SHP77 treated with DMSO at 0.1 percent for 48 hours (cell line): ENCODE results near the gene OR2J3.
"Not testable (repeated sequence)": the region's sequence is repeated elsewhere in the genome, so short reads cannot be mapped to it uniquely, and the experiment has no call there.

Experiments
- DNase-seq: peaks from one replicate; lab custom pipeline; 2025; lab: John Stamatoyannopoulos, UW

The OR2J3 gene

DNA sequence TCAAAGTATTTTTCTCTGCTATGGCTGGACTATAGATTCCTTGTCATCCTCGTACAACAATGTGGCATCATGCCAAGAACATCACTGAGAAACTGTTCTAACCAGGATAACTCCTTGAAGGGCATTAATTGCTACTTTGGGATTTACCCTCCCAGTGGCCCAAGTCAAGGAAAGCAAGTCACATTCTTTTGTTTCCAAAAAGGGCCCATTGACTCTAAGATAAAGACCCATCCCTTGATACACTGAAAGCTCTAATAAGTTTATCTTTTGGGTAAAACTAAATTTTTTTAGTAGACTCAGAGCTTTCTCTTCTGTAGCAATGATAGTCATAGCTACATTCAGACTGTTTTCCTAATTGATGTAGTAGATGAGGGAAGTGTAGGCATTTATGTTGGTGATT is at the start of gene OR2J3:
Gene OR2J3, plus strand, starts transcription at position 301 of the 400 bp plus-strand sequence. CDS start 3,833 bp downstream, outside the sequence.
- DNase-seq = no peak

DNA sequence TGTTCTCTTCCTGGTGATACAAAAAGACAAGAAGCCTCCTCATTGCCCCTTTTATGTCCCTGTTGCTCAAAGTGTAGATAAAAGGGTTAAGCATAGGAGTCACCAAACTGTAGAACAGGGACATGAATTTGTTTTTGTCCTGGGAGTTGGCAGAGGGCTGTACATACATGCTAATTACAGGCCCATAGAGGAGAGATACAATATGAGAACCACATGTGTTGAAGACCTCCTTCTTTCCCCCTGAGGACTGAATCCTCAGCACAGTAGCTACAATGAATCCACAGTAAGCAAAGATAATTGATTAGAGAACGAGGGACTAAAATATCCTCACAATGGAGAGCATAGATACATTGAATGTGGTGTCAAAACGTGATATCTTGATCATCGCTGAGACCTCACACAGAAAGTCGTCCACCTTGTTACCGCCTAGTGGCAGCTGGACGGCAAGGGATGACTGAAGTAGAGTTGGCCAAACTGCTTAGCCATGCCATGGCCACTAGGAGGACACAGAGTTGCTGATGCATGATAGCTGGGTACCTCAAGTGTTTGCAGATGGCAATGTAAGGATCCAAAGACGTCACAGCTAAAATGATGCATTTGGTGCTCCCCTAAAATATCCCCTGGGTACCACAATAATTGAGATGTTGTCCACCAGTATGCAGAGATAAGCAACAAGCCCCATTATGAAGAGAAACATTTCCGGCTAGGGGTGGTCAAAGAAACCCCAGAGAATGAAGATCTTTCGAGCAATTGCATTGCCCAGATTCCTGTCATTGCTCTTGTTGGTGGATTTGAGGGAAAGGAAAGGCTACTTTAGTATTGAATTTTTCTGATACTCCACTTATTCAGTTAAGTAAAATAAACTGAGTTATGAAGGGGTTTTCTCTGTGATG is 35.8 kb upstream of the OR2J3 start:
- DNase-seq = peak; percentile 37

DNA sequence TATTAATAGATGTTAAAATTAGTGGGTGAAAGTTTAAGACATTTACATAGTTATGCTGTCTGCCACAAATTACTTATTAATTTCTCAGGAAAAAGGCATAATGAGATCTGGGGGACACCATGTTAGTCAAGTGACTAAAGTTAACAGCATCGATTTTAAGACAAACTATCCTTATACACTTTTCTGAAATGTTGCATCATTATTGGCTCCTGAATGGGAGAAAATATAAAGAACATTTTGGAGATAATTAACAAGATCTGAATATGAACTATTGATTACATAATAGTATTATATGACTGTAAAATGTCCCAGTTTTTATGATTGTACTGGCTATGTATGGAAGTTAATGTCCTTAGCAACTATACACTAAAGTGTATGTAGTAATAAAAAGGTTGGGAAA is 28.7 kb upstream of the OR2J3 start:
- no peak for DNase-seq

GRCh38 chr6:29081312-29081711 is 26.5 kb upstream of the OR2J3 start:
- no peak for DNase-seq

DNA sequence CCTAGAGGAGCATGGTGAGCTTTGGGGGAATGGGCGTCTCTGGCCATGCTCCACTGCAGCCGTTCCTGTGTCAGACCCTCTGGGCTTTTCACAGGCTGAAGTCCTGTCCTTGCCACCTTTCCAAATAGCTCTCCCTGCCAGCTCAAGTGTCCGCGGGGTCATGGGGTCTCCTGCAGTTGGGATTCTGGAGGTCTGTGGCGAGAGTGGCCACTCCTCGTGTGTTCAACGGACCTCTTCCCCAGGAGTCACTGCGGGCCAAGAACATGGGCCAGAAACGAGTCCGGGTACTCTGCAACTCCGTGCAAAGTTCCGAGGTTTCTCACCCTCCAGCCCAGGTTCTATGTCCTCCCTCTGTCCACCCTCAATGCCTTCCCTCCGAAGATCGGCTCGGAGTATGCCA is 25.4 kb upstream of the OR2J3 start:
- DNase-seq = no peak

DNA sequence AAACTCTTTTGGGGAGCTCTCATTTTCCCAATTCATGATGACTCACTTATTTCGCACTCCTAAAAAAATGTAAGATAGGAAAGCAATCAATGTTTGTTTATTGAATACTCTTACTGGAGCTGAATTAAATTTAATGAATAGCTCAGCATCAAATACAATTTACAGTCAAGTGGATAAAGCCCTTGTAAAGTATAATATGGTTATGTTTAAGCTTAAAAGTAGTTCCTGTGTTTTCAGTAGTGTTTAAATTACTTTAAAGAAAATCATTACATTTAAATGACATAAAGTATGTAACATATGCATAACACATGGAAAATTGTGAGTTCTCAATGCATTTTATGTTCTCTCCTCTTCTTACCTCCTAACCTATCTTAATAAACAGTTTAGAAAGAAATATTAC is 20.6 kb upstream of the OR2J3 start, which contains the start of gene OR2B3:
Gene OR2B3, minus strand, starts transcription at position 101 of the 400 bp plus-strand sequence. Its CDS starts 65 bp downstream, at position 36.
- no peak for DNase-seq

DNA sequence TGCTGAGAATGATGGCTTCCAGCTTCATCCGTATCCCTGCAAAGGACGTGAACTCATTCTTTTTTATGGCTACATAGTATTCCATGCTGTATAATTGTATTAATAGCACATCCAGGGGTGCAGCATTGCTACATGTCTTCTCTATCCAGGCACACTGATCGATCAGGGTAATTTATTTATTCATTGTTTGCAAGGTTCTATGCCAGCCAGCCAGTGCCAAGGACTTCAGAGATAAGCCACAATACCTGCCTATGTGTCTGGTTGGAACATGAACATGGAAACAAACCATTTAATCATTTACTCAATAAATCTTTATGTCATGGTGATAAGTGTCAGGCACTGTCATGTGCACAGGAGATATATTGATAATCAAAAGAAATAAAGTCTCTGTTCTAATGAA is 14.9 kb upstream of the OR2J3 start:
- DNase-seq = no peak

- no peak for DNase-seq
Measured at GRCh38 chr6:29097803-29098202, 10.1 kb upstream of the OR2J3 start.

DNA sequence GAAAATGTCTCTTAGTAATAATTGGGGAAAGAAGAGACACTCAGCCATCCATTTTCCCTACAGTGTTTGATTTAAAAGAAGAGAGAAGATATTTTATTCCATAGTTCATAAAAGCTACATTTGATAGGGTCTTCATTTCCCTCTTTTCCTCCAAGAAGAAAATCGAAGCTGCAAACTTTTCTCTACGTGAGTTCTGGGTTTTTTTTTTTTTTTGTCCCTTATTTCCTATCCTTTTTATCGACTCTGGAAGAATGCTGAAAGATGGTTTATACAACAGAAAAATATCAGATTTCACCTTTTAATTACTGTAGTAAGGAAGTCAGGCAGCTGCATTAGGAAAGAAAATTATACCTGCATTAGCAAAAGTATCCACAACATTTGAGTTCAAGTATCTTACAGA is 8.7 kb upstream of the OR2J3 start, which contains the start of gene OR2J1:
Gene OR2J1, plus strand, starts transcription at position 301 of the 400 bp plus-strand sequence. CDS start 1,453 bp downstream, outside the sequence.
- DNase-seq = no peak

- no peak for DNase-seq
Measured at GRCh38 chr6:29112135-29112534, 4.3 kb downstream of the OR2J3 start.

- DNase-seq = not testable (repeated sequence)
Measured at GRCh38 chr6:29114964-29115363, 7.1 kb downstream of the OR2J3 start.

GRCh38 chr6:29129326-29130012 is 21.6 kb downstream of the OR2J3 start:
- DNase-seq = no peak

- no peak for DNase-seq
Measured at GRCh38 chr6:29130644-29131043, 22.8 kb downstream of the OR2J3 start.

GRCh38 chr6:29131691-29132090 is 23.8 kb downstream of the OR2J3 start:
- no peak for DNase-seq

DNA sequence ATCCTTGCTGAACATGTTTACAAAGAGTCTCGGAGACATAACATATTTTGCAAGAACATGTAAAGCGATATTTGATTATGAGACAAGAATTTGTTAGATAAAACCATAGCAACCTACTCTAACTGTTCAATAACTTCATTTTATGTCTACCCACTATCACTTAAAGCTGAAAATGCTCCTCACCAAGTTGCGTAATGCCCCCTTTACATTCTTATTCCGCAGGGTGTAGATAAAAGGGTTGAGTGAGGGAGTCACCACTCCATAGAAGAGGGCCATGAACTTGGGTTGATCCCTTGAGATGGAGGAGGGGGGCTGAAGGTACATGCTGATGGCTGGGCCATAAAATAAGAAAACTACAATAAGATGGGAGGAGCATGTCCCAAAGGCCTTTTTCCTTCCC is 29.9 kb downstream of the OR2J3 start:
- no peak for DNase-seq

GRCh38 chr6:29141606-29142005 is 33.7 kb downstream of the OR2J3 start:
- DNase-seq = no peak

DNA sequence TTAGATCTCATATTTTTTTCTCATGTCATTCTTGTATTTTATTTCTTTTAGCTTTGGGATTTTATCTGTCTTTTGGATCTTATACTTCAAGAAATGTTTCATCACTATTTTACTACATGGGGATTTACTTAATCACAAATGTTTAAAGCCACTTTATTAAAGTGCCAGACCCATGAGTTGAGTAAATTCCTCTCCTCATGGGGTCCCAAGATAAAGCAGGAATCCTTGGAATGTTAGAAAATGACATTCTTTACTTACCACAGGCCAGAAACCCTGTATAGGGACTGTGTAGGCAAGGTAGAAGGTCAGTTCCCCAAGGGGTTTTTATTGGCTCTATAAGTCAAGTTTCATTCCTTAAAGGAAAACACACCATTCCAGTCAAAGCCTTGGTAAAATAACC is 34.5 kb downstream of the OR2J3 start:
- DNase-seq = no peak

GRCh38 chr6:29146179-29146578 is 38.3 kb downstream of the OR2J3 start:
- no peak for DNase-seq

- DNase-seq = no peak
Measured at GRCh38 chr6:29147074-29147473, 39.2 kb downstream of the OR2J3 start.

DNA sequence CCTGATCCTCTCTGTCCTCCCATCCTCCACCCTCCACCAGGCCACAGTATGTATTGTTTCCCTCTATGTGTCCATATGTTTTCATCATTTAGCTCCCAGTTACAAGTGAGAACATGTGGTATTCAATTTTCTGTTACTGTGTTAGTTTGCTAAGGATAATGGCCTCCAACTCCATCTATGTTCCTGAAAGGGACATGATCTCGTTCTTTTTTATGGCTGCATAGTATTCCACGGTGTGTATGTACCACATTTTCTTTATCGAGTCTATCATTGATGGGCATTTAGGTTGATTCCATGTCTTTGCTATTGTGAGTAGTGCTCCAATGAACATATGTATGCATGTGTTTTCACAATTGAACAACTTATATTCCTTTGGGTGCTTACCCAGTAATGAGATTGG is 41.6 kb downstream of the OR2J3 start:
- DNase-seq = not testable (repeated sequence)

GRCh38 chr6:29153083-29153482 is 45.2 kb downstream of the OR2J3 start:
- no peak for DNase-seq

GRCh38 chr6:29155182-29155581 is 47.3 kb downstream of the OR2J3 start:
- not testable (repeated sequence) for DNase-seq

DNA sequence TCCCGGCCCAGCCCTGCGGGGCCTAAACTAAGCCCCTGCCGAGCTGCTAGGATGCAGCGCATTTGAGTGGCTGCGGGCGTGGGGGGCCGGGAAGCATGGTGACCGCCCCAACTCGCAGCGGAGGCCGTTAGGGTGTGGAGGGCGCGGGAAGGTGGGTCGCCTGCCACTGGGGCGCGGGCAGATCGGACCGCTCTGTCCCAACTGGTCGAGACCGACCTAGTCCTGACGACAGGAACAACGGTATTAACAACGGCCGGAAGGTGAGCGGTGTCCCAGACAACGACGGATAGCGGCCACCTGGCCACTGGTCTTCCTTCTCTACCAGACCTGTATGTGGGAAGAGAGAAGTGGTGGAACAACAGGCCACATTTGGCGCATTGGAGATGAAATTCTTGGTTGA is 52.1 kb downstream of the OR2J3 start:
- DNase-seq = not testable (repeated sequence)
